SIG-M5 treated with dmso at 0.1 percent for 504 hours (cell line): ENCODE data around the gene PRKCA.
A peak's percentile ranks its signal among the peaks of the same experiment; 100 is the strongest.
"Not testable (repeated sequence)": the region's sequence is repeated elsewhere in the genome, so short reads cannot be mapped to it uniquely, and the experiment has no call there.

Experiments used
- DNase-seq: peaks from one replicate; lab custom pipeline; 2025; ENCODE audit not compliant: unreplicated experiment; lab: John Stamatoyannopoulos, UW

PRKCA gene

GRCh38 chr17:66593116-66593515 lies 290.7 kb downstream of the PRKCA start:
- no peak for DNase-seq

- DNase-seq = no peak
Observed at GRCh38 chr17:66595893-66596292, 293.5 kb downstream of the PRKCA start.

GRCh38 chr17:66602659-66603384 lies 300.4 kb downstream of the PRKCA start:
- DNase-seq = no peak

GRCh38 chr17:66604376-66604775 lies 302.0 kb downstream of the PRKCA start:
- no peak for DNase-seq

GRCh38 chr17:66605541-66605940 lies 303.1 kb downstream of the PRKCA start:
- no peak for DNase-seq

- peak; percentile 1 for DNase-seq
Observed at GRCh38 chr17:66610361-66611133, 308.1 kb downstream of the PRKCA start.

- DNase-seq = no peak
Observed at GRCh38 chr17:66611397-66611796, 309.0 kb downstream of the PRKCA start.

GRCh38 chr17:66612993-66613392 lies 310.6 kb downstream of the PRKCA start:
- no peak for DNase-seq

GRCh38 chr17:66614469-66614868 lies 312.1 kb downstream of the PRKCA start:
- no peak for DNase-seq

GRCh38 chr17:66619206-66619605 lies 316.8 kb downstream of the PRKCA start:
- no peak for DNase-seq

GRCh38 chr17:66620528-66620927 lies 318.1 kb downstream of the PRKCA start:
- DNase-seq = no peak

- DNase-seq = not testable (repeated sequence)
Observed at GRCh38 chr17:66624630-66625029, 322.2 kb downstream of the PRKCA start.

GRCh38 chr17:66625311-66625767 lies 322.9 kb downstream of the PRKCA start:
- peak; percentile 77 for DNase-seq

- DNase-seq = no peak
Observed at GRCh38 chr17:66627985-66628384, 325.6 kb downstream of the PRKCA start.

- no peak for DNase-seq
Observed at GRCh38 chr17:66629762-66630161, 327.3 kb downstream of the PRKCA start.

- no peak for DNase-seq
Observed at GRCh38 chr17:66630379-66630778, 328.0 kb downstream of the PRKCA start.

GRCh38 chr17:66630828-66631472 lies 328.5 kb downstream of the PRKCA start:
- no peak for DNase-seq

GRCh38 chr17:66632731-66633130 lies 330.3 kb downstream of the PRKCA start:
- DNase-seq = peak; percentile 38

- DNase-seq = peak; percentile 74
Observed at GRCh38 chr17:66633317-66633965, 331.0 kb downstream of the PRKCA start.

- DNase-seq = no peak
Observed at GRCh38 chr17:66634193-66634592, 331.8 kb downstream of the PRKCA start.

- no peak for DNase-seq
Observed at GRCh38 chr17:66635386-66636045, 333.1 kb downstream of the PRKCA start.
